Neural cell (in vitro differentiated cells): ENCODE data around the gene DBH.

Experiments used
- EP300 ChIP-seq: fragments of 450-650 bp; conservative IDR thresholded peaks from 2 replicates; pipeline ENCODE4 v1.6.1; 2014; ENCODE audit warnings: antibody characterized with exemption, mild to moderate bottlenecking, moderate library complexity; ENCODE audit not compliant: poor library complexity, severe bottlenecking
- EZH2 ChIP-seq: fragments of 200-600, 300-800 bp; shearing (Covaris generic), sonication (generic); IDR thresholded peaks from 2 replicates; pipeline ENCODE4 v1.6.1; 2014; ENCODE audit warnings: antibody characterized with exemption, low read length, borderline replicate concordance, mild to moderate bottlenecking; ENCODE audit not compliant: insufficient read depth, poor library complexity, severe bottlenecking
- MXI1 ChIP-seq: fragments of 450-650 bp; conservative IDR thresholded peaks from 2 replicates; pipeline ENCODE4 v1.6.1; 2014; ENCODE audit warnings: antibody characterized with exemption, mild to moderate bottlenecking; ENCODE audit not compliant: poor library complexity, severe bottlenecking
- POLR2AphosphoS5 ChIP-seq: IDR thresholded peaks from 2 replicates; pipeline ENCODE4 v1.6.1; 2012
- SMC3 ChIP-seq: fragments of 450-650 bp; conservative IDR thresholded peaks from 2 replicates; pipeline ENCODE4 v1.6.1; 2014; ENCODE audit warnings: antibody characterized with exemption, mild to moderate bottlenecking, moderate library complexity; ENCODE audit not compliant: poor library complexity
- TAF1 ChIP-seq: IDR thresholded peaks from 2 replicates; pipeline ENCODE4 v1.6.1; 2012; ENCODE audit warnings: low read depth
- TF ChIP-seq, protein P1 (sequence below): fragments of 450-650 bp; IDR thresholded peaks from 2 replicates; pipeline ENCODE4 v1.5.1; 2014; ENCODE audit warnings: antibody characterized with exemption, mild to moderate bottlenecking, moderate library complexity; ENCODE audit not compliant: poor library complexity, severe bottlenecking

DNA sequence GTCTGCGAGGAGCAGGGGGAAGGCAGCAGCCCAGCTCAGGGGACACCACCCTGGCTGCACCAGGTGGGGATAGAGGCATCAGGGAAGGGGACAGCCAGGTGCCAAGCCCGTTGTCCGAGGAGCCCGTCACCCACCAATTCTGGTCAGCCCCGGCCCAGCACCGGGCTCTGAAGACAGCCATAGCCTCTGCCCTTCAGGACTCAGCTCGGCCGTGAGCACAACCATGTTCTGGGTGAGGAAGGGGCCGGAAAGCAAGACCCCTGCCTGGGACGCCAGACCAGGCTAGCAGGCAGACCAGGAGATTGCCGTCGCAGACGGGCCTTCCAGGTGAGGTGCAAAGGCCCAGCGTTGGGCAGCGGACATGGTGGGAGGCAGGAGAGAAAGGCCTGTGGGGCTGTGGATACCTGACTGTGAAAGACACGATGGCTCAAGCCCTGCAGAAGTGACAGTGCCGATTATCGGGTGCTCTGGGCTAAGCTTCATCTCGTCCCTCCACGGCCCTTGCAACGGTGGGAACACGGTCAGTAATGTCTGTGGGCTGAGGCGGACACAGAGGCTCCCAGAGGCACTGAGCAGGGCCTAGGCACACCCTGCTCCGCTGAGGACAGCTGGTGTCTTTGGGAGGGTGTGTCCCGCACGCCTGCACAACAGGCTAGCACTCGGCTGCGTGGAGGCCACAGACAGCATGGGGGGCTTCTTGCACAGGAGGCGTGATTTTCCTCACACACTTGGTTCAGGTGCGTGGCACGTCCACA, 36.5 kb downstream of the DBH start:
- TF ChIP-seq, protein P1, sequence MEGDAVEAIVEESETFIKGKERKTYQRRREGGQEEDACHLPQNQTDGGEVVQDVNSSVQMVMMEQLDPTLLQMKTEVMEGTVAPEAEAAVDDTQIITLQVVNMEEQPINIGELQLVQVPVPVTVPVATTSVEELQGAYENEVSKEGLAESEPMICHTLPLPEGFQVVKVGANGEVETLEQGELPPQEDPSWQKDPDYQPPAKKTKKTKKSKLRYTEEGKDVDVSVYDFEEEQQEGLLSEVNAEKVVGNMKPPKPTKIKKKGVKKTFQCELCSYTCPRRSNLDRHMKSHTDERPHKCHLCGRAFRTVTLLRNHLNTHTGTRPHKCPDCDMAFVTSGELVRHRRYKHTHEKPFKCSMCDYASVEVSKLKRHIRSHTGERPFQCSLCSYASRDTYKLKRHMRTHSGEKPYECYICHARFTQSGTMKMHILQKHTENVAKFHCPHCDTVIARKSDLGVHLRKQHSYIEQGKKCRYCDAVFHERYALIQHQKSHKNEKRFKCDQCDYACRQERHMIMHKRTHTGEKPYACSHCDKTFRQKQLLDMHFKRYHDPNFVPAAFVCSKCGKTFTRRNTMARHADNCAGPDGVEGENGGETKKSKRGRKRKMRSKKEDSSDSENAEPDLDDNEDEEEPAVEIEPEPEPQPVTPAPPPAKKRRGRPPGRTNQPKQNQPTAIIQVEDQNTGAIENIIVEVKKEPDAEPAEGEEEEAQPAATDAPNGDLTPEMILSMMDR: no peak
- TF ChIP-seq EZH2 (no peak), POLR2AphosphoS5 (no peak), EP300 (no peak), TAF1 (no peak), MXI1 (no peak), SMC3 (no peak)
